H1 (cell line): Measurements from ENCODE around the gene CD300LG. TPM values are rescaled to one million over a fixed set of nuclear protein-coding genes. Genes with fewer than 3 reads are reported as not detected.

ENCODE experiments used
- CTCF ChIA-PET: fragments of 300-600 bp; sonication (Branson Sonifier 250); formaldehyde crosslinking; loops from one replicate; lab custom pipeline; 2021; ENCODE audit not compliant: partially characterized antibody; lab: Charles Lee
- POLR2A ChIA-PET: fragments of 300-600 bp; sonication (Branson Sonifier 250); formaldehyde crosslinking; loops from one replicate; lab custom pipeline; 2021; ENCODE audit warnings: inconsistent platforms; ENCODE audit not compliant: partially characterized antibody; lab: Charles Lee
- DNase-seq, 2 experiments: peaks; one replicate each; pipeline versions ENCODE4 v3.0.0 to v3.0.0-alpha.2; 2010 to 2022; ENCODE audit warnings: low spot score in 2 of 2, low read depth in 1 of 2, mixed read lengths in 1 of 2
- FAIRE-seq: peaks from 2 replicates; lab custom pipeline; 2011; peaks lifted over from hg19 to GRCh38; lab: Jason Lieb, UNC
- H2AFZ ChIP-seq: 2 replicates; pipeline ENCODE4 v1.8.1; 2012; ENCODE audit warnings: low read length, inconsistent platforms
- H2AK5ac ChIP-seq: 2 replicates; pipeline ENCODE4 v1.6.1; 2013; ENCODE audit warnings: low read depth, low read length
- H2BK120ac ChIP-seq: replicated peaks from 2 replicates; pipeline ENCODE3; 2013; ENCODE audit warnings: low read depth, low read length, inconsistent platforms
- H2BK12ac ChIP-seq: 2 replicates; pipeline ENCODE4 v1.6.1; 2013; ENCODE audit warnings: low read depth, low read length
- H2BK15ac ChIP-seq: 2 replicates; pipeline ENCODE4 v1.6.1; 2013; ENCODE audit warnings: low read length
- H2BK20ac ChIP-seq: 2 replicates; pipeline ENCODE4 v1.6.1; 2013; ENCODE audit warnings: low read length
- H2BK5ac ChIP-seq: 2 replicates; pipeline ENCODE4 v1.6.1; 2013; ENCODE audit warnings: low read depth, low read length
- H3K14ac ChIP-seq: 2 replicates; pipeline ENCODE4 v1.6.1; 2013; ENCODE audit warnings: inconsistent platforms; ENCODE audit not compliant: insufficient read length
- H3K18ac ChIP-seq: 2 replicates; pipeline ENCODE4 v1.6.1; 2013; ENCODE audit warnings: low read length; ENCODE audit errors: extremely low read depth
- H3K23ac ChIP-seq: 2 replicates; pipeline ENCODE4 v1.6.1; 2013; ENCODE audit warnings: inconsistent platforms; ENCODE audit not compliant: insufficient read length
- H3K23me2 ChIP-seq: 2 replicates; pipeline ENCODE4 v1.6.1; 2013; ENCODE audit warnings: low read depth, low read length
- H3K27ac ChIP-seq: 2 replicates; pipeline ENCODE4 v1.6.1; 2011; ENCODE audit warnings: low read depth, low read length, inconsistent platforms
- H3K27me3 ChIP-seq, 4 experiments: replicated peaks in 1 of 4; 1 replicate in 1 of 4; 2 replicates in 3 of 4; pipeline versions ENCODE4 v1.6.1 to v1.8.1; 2011 to 2013; ENCODE audit warnings: low read length in 3 of 4, mild to moderate bottlenecking in 3 of 4, inconsistent platforms in 2 of 4, mixed read lengths in 2 of 4, moderate library complexity in 1 of 4; ENCODE audit not compliant: control insufficient read depth in 3 of 4, insufficient read depth in 3 of 4; ENCODE audit errors: extremely low read depth in 1 of 4
- H3K36me3 ChIP-seq, 4 experiments: 2 replicates each; pipeline versions ENCODE4 v1.6.1 to v1.8.1; 2011 to 2013; ENCODE audit warnings: mild to moderate bottlenecking in 4 of 4, low read length in 3 of 4, moderate library complexity in 2 of 4, control low read depth in 1 of 4, inconsistent platforms in 1 of 4; ENCODE audit not compliant: insufficient read depth in 4 of 4, control insufficient read depth in 2 of 4
- H3K4ac ChIP-seq: replicated peaks from 2 replicates; pipeline ENCODE3; 2013; ENCODE audit warnings: low read length, low read depth, mixed read lengths, inconsistent platforms; ENCODE audit not compliant: insufficient read length
- H3K4me1 ChIP-seq, 4 experiments: replicated peaks in 1 of 4; 1 replicate in 1 of 4; 2 replicates in 3 of 4; pipeline versions ENCODE4 v1.6.1 to v1.8.1; 2011 to 2013; ENCODE audit warnings: low read length in 3 of 4, inconsistent platforms in 2 of 4, mixed read lengths in 1 of 4; ENCODE audit not compliant: insufficient read depth in 4 of 4, control insufficient read depth in 3 of 4
- H3K4me2 ChIP-seq, 2 experiments: 2 replicates each; pipeline versions ENCODE4 v1.6.1 to v1.8.1; 2011 to 2013; ENCODE audit warnings: low read depth in 2 of 2, low read length in 2 of 2, control low read depth in 1 of 2, inconsistent platforms in 1 of 2, mild to moderate bottlenecking in 1 of 2; ENCODE audit not compliant: insufficient read depth in 1 of 2
- H3K4me3 ChIP-seq, 4 experiments: fragments of 200-600, 300-600 bp in 1 of 4; sonication (generic), shearing (Covaris generic), sonication (Bioruptor Twin) in 1 of 4; 2 replicates each; pipeline versions ENCODE4 v1.5.1 to v1.8.1; 2011 to 2016; ENCODE audit warnings: low read length in 4 of 4, low read depth in 3 of 4, control low read depth in 2 of 4, inconsistent platforms in 2 of 4, mild to moderate bottlenecking in 2 of 4, mixed read lengths in 1 of 4, moderate library complexity in 1 of 4; ENCODE audit not compliant: insufficient read depth in 2 of 4; ENCODE audit errors: extremely low read depth in 1 of 4
- H3K56ac ChIP-seq: replicated peaks from 2 replicates; pipeline ENCODE3; 2013; ENCODE audit warnings: low read depth, mild to moderate bottlenecking, mixed read lengths, low read length, inconsistent platforms; ENCODE audit not compliant: insufficient read length
- H3K79me1 ChIP-seq: 2 replicates; pipeline ENCODE4 v1.6.1; 2013; ENCODE audit warnings: low read depth, low read length, control low read depth
- H3K79me2 ChIP-seq, 2 experiments: 2 replicates each; pipeline versions ENCODE4 v1.6.1 to v1.8.1; 2012 to 2013; ENCODE audit warnings: low read length in 2 of 2, mild to moderate bottlenecking in 2 of 2, inconsistent platforms in 1 of 2; ENCODE audit not compliant: insufficient read depth in 2 of 2, control insufficient read depth in 1 of 2
- H3K9ac ChIP-seq, 4 experiments: replicated peaks in 1 of 4; 1 replicate in 1 of 4; 2 replicates in 3 of 4; pipeline versions ENCODE4 v1.6.1 to v1.8.1; 2011 to 2013; ENCODE audit warnings: low read depth in 3 of 4, low read length in 3 of 4, control low read depth in 2 of 4, mild to moderate bottlenecking in 2 of 4, moderate library complexity in 2 of 4, inconsistent platforms in 1 of 4; ENCODE audit errors: extremely low read depth in 1 of 4
- H3K9me3 ChIP-seq, 2 experiments: 2 replicates each; pipeline versions ENCODE4 v1.6.1 to v1.8.1; 2012 to 2013; ENCODE audit warnings: mild to moderate bottlenecking in 2 of 2, moderate library complexity in 2 of 2, control low read depth in 1 of 2, inconsistent platforms in 1 of 2, low read depth in 1 of 2, low read length in 1 of 2, mixed read lengths in 1 of 2; ENCODE audit not compliant: insufficient read depth in 2 of 2
- H4K20me1 ChIP-seq, 2 experiments: replicated peaks in 1 of 2; 2 replicates each; pipeline versions ENCODE3 to v1.8.1; 2011 to 2013; ENCODE audit warnings: inconsistent platforms in 2 of 2, low read length in 2 of 2, mild to moderate bottlenecking in 1 of 2; ENCODE audit not compliant: insufficient read depth in 2 of 2, control insufficient read depth in 1 of 2
- H4K5ac ChIP-seq: 2 replicates; pipeline ENCODE4 v1.6.1; 2013; ENCODE audit warnings: low read length, low read depth, mixed read lengths, inconsistent platforms; ENCODE audit not compliant: insufficient read length
- H4K8ac ChIP-seq: 2 replicates; pipeline ENCODE4 v1.8.0; 2013; ENCODE audit warnings: mild to moderate bottlenecking, moderate library complexity, low read length, inconsistent platforms; ENCODE audit not compliant: insufficient read depth; ENCODE audit errors: extremely low read depth
- H4K91ac ChIP-seq: replicated peaks from 2 replicates; pipeline ENCODE3; 2013; ENCODE audit warnings: low read length, mixed read lengths, inconsistent platforms; ENCODE audit not compliant: insufficient read length
- CEBPB ChIP-seq: IDR thresholded peaks from 2 replicates; pipeline ENCODE4 v1.6.1; 2012; ENCODE audit warnings: low read depth, low read length
- HDAC6 ChIP-seq: IDR thresholded peaks from one replicate; pipeline ENCODE4 v1.7.1; 2012; ENCODE audit warnings: low read depth, mild to moderate bottlenecking, inconsistent platforms, low read length, moderate library complexity
- SRF ChIP-seq: IDR thresholded peaks from 2 replicates; pipeline ENCODE4 v1.6.1; 2011; ENCODE audit warnings: mild to moderate bottlenecking, low read depth, low read length, moderate library complexity
- WGBS, 2 experiments: shearing (Covaris generic) in 1 of 2; methylation state at CpG; one replicate each; pipeline versions ENCODE4 v1.1.6 to v1.1.7; 2013 to 2015; ENCODE audit warnings: low lambda C conversion rate in 2 of 2, mixed read lengths in 2 of 2, inconsistent platforms in 1 of 2, low coverage in 1 of 2, missing lambda C conversion rate in 1 of 2; ENCODE audit not compliant: insufficient replicate concordance in 2 of 2, insufficient coverage in 1 of 2, insufficient read length in 1 of 2; ENCODE audit errors: extremely low coverage in 1 of 2, missing lambda C conversion rate in 1 of 2; 5-methylcytosine and 5-hydroxymethylcytosine counted together
- polyA plus RNA-seq, 7 experiments: library from polyadenylated mRNA; depleted of rRNA in 3 of 7; stranded (reverse) in 5 of 7; unstranded in 2 of 7; fragments of >200 nt in 5 of 7; fragments of 200-250 nt in 2 of 7; gene quantifications; 1 replicate in 5 of 7; 2 replicates in 1 of 7; 4 replicates in 1 of 7; pipeline versions ENCODE4 v1.2.1 to v1.2.3, GENCODE V29; 2011 to 2013; ENCODE audit warnings: missing spikeins in 2 of 7, mixed read lengths in 2 of 7
- total RNA-seq: library from RNA; stranded (reverse); fragmentation: NEBNext Ultra II Directional; extraction: Animal tissue kit (Norgen Biotek cat#: 25700); gene quantifications from 2 replicates; pipeline ENCODE4 v1.2.1, GENCODE V29; 2021

Gene CD300LG
- total and polyA plus RNA-seq, 2 of the 8 experiments (the other 6 are each of a cell fraction or from before 2014, with no cell fraction given) = 0.06 TPM; not detected in 1

- H3K9ac ChIP-seq = no peak overlapping the region
- 0 out of 2 replicates have a peak overlapping the region, but pooled peaks have one; percentile 57 for H2AK5ac ChIP-seq
- H3K23me2 ChIP-seq = no peaks in the 10 kb centered on the region
- H3K18ac ChIP-seq = peak overlapping the region; percentile 80; the same call in 1 of the 2 replicates
- peak overlapping the region; percentile 34; the same call in 1 of the 2 replicates for H2BK20ac ChIP-seq
- H3K79me1 ChIP-seq = 0 out of 2 replicates have a peak, but pooled peaks cover 3% of the 10 kb centered on the region
- no peak for TF ChIP-seq HDAC6
- peak; percentile 46; the same call in 1 of the 2 replicates for TF ChIP-seq CEBPB
- 0 out of 2 replicates have a peak, but pooled peaks have one; percentile 9 for TF ChIP-seq SRF
- DNase-seq = no peak
- no peak overlapping the region for H4K8ac ChIP-seq
- peaks cover 9 to 17% (median 14%) of the 10 kb centered on the region in 4 experiments for H3K4me1 ChIP-seq
- H4K20me1 ChIP-seq = peaks cover 0 to 5% of the 10 kb centered on the region in 2 experiments
- no peaks in the 10 kb centered on the region for H3K27me3 ChIP-seq
- POLR2A ChIA-PET = interaction anchor here (0.6 to 0.7 kb wide), 2 partner anchors 110 to 221 kb away, joined by 3 to 5 read pairs; no protein-coding TSS in a partner anchor
- no peak overlapping the region for H4K91ac ChIP-seq
- H3K9me3 ChIP-seq = no peaks in the 10 kb centered on the region
- no peak overlapping the region for H3K14ac ChIP-seq
- H3K4ac ChIP-seq = no peak overlapping the region
- FAIRE-seq = peak; percentile 42
- no peak overlapping the region for H2BK120ac ChIP-seq
- H3K36me3 ChIP-seq = no peaks in the 10 kb centered on the region
- peak overlapping the region in 1 of 4 experiments; percentile 8; a peak in 1 of 8 replicates for H3K4me3 ChIP-seq
- 70% methylated on average over 5 of the region's 5 CpGs; no CpG with 5 or more reads in 1 of the 2 experiments for WGBS, 2 experiments
- H4K5ac ChIP-seq = no peak overlapping the region
- peak overlapping the region; percentile 69; the same call in 1 of the 2 replicates for H2BK5ac ChIP-seq
- H2BK15ac ChIP-seq = peak overlapping the region; percentile 72
- CTCF ChIA-PET = interaction anchor here (0.7 to 25.8 kb wide), 10 partner anchors 13 to 106 kb away, joined by 3 to 403 read pairs (median 5); no protein-coding TSS in a partner anchor
- H3K27ac ChIP-seq = no peak overlapping the region
- no peak overlapping the region for H2AFZ ChIP-seq
- H3K79me2 ChIP-seq = no peaks in the 10 kb centered on the region
- peak overlapping the region; percentile 55; the same call in 1 of the 2 replicates for H2BK12ac ChIP-seq
- H3K23ac ChIP-seq = no peak overlapping the region
- no peak overlapping the region for H3K56ac ChIP-seq
- peak overlapping the region; percentile 45 to 49 for H3K4me2 ChIP-seq
Measured at GRCh38 chr17:43891851-43892646, 45.1 kb downstream of the CD300LG start.
